Kidney capillary endothelial cell (primary cell): ENCODE measurements around the gene DNAJC10.
"Not testable (repeated sequence)": the region's sequence is repeated elsewhere in the genome, so short reads cannot be mapped to it uniquely, and the experiment has no call there.

ENCODE experiments used
- DNase-seq: peaks from one replicate; pipeline ENCODE4 v3.0.0-alpha.2; 2018; ENCODE audit warnings: low spot score

Gene DNAJC10, protein sequence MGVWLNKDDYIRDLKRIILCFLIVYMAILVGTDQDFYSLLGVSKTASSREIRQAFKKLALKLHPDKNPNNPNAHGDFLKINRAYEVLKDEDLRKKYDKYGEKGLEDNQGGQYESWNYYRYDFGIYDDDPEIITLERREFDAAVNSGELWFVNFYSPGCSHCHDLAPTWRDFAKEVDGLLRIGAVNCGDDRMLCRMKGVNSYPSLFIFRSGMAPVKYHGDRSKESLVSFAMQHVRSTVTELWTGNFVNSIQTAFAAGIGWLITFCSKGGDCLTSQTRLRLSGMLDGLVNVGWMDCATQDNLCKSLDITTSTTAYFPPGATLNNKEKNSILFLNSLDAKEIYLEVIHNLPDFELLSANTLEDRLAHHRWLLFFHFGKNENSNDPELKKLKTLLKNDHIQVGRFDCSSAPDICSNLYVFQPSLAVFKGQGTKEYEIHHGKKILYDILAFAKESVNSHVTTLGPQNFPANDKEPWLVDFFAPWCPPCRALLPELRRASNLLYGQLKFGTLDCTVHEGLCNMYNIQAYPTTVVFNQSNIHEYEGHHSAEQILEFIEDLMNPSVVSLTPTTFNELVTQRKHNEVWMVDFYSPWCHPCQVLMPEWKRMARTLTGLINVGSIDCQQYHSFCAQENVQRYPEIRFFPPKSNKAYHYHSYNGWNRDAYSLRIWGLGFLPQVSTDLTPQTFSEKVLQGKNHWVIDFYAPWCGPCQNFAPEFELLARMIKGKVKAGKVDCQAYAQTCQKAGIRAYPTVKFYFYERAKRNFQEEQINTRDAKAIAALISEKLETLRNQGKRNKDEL

DNA sequence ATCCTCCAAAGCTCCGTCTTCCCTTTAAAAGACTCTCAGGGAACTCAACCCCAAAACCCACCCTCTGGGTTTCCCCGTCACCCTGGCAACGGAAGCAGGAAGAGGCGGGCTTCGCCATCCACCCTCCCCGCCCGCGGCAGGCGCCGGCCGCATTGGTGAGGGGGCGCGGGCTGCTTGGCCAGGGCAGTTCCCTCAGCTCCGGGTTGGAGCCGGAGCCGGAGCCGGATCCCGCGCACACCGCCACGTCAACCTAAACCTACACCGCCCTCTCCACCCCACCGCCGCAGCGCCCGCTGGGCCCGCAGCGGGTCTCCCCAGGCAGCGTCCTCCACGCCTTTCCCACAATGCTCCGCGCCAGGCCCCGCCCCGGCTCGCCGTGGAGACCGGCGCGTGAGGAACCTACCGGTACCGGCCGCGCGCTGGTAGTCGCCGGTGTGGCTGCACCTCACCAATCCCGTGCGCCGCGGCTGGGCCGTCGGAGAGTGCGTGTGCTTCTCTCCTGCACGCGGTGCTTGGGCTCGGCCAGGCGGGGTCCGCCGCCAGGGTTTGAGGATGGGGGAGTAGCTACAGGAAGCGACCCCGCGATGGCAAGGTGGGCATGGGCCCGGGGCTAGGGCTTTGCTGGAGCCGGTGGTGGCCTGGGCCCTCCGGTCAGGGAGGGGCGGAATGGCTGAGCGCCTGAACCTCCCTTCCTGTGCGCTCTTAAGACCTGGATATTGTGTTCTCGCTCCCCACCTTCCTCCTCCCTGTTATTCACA lies at the start of gene DNAJC10:
TSS of gene DNAJC10 (plus strand) at position 366 of the 758 bp plus-strand sequence. CDS start 1,830 bp downstream, outside the sequence.
- peak; percentile 79 for DNase-seq

- DNase-seq, result no peak
Measured at GRCh38 chr2:182666674-182667314, 49.3 kb upstream of the DNAJC10 start.

DNA sequence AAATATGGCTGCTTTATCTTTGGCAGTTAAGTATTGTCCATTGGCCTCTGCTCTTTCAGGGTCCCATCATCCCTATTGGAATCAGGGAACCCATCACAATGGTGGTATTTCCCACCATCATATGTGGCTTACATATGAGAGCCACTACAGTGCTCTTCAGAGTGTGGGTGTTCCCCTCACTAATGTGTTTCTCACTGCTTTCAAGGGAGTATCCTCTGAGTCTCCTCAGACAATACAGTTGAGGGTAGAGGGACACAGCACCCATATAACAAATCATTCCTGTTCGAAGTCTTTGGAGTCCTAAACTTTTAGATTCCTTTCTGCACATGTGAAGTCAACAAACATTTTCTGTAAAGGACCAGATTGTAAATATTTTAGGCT lies 48.8 kb upstream of the DNAJC10 start:
- no peak for DNase-seq

- DNase-seq, result no peak
Measured at GRCh38 chr2:182668671-182669070, 47.4 kb upstream of the DNAJC10 start.

- no peak for DNase-seq
Measured at GRCh38 chr2:182672466-182673165, 43.4 kb upstream of the DNAJC10 start.

DNA sequence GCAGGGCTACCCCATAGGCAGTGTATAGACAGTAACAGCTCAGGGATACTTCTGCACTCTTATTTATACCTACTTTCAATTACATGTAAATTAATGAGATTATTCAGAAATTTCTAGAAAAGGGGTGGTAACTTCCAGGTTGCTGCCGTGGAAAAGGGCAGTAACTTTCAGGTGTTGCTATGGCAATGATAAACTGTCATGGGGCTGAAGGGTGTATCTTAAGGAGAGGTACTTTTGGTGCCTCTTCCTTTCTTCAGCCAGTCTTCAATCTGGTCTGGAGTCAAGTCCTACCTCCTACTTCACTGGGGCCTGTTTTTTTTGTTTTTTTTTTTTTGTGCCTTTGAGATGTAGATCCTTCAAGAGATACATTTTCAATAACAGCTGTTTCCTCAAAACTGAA lies 35.2 kb upstream of the DNAJC10 start:
- DNase-seq, result no peak

DNA sequence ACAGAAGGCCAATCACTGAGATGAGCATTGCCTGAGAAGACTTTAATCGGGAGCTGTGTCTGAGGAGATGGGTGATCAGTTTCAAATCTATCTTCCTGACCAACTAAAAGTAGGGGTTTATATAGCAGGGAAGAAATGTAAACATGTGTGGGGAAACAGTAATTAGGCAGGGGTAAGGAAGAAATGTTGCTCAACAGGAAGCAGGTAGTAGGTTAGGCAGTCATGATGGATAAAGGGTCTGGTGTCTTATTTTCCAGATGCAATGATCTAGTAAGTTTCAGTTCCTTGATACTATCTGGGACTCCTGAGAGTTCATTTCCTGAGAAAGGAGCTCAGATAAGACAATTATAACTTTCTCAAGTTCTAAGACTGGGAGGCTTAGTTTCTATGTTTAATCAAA lies 33.8 kb upstream of the DNAJC10 start:
- no peak for DNase-seq

DNA sequence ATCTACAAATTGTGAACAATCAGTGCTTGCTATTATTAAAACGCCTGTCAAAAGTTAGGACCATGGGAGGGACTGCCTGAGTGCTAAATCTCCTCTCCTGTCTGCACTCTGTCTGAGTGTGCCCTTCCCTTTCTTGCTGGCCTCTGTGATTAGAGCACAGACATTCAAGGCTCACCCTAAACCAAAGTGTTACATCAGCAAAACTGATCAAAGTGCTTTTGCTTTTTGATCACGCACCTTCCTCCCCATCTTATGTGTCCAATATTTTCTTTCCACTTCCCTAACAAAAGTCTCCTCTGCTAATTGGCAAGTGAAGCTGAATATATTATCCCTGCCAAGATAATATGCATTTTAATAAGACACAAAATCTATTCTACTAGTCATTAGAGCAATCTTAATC lies 30.5 kb upstream of the DNAJC10 start:
- DNase-seq, result no peak

DNA sequence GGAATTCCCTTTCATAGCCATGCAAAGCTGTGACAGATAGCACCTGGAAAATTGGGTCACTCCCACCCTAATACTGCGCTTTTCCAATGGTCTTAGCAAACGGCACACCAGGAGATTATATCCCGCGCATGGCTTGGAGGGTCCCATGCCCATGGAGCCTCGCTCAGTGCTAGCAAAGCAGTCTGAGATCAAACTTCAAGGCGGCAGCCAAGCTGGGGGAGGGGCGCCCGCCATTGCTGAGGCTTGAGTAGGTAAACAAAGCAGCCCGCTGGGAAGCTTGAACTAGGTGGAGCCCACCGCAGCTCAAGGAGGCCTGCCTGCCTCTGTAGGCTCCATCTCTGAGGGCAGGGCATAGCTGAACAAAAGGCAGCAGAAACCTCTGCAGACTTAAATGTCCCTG lies 29.3 kb upstream of the DNAJC10 start:
- DNase-seq, result not testable (repeated sequence)

- DNase-seq, result no peak
Measured at GRCh38 chr2:182694189-182694588, 21.9 kb upstream of the DNAJC10 start.

DNA sequence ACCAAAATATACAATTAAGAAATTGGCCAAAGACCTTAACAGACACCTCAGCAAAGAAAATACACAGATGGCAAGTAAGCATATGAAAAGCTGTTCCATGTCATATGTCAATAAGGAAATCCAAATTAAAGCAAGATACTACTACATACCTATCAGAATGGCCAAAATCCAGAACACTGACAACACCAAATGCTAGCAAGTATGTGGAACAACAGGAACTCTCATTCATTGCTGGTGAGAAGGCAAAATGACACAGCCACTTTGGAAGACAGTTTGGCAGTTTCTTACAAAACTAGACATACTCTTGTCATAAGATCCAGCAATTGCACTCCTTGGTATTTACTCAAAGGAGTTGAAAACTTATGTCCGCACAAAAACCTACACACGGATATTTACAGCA lies 20.3 kb upstream of the DNAJC10 start:
- DNase-seq, result no peak

DNA sequence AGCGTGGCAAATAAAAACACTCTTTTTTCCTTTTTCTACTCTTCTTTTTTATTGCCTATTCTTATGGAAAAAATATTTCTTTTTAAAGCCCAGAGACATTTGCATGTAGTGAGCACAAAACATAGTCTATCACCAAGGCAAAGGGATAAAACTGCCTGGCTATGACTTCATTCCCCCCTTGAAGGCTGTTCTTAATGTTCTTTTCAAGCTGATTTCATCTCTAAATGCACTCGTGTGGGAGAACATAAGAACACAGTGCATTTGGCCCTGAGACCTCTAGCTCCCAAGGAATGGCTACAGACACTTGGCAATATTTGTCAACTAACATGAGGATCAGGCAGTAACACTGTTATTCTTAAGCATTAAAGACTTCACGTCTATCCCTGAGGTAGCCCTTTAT lies 17.4 kb upstream of the DNAJC10 start:
- no peak for DNase-seq

DNA sequence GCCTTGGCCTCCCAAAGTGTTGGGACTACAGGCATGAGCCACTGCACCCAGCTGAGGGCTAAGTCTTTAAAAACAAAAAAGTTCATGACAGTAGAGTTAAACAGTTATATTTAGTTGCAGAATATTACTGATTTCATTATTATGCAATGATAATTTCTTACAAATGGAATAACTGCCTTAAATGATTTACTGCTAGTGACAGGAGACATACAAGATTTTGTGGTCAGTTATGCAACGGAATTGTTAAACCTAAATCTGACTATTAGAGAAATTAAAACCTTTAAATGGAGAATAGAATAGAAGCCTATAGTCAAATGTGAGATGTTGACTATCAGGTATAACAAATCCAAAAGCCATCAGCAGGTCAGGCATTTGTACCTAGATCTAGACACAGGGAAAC lies 10.3 kb upstream of the DNAJC10 start:
- DNase-seq, result no peak

- no peak for DNase-seq
Measured at GRCh38 chr2:182706751-182707150, 9.3 kb upstream of the DNAJC10 start.

- peak; percentile 4 for DNase-seq
Measured at GRCh38 chr2:182713601-182714000, 2.5 kb upstream of the DNAJC10 start.

DNA sequence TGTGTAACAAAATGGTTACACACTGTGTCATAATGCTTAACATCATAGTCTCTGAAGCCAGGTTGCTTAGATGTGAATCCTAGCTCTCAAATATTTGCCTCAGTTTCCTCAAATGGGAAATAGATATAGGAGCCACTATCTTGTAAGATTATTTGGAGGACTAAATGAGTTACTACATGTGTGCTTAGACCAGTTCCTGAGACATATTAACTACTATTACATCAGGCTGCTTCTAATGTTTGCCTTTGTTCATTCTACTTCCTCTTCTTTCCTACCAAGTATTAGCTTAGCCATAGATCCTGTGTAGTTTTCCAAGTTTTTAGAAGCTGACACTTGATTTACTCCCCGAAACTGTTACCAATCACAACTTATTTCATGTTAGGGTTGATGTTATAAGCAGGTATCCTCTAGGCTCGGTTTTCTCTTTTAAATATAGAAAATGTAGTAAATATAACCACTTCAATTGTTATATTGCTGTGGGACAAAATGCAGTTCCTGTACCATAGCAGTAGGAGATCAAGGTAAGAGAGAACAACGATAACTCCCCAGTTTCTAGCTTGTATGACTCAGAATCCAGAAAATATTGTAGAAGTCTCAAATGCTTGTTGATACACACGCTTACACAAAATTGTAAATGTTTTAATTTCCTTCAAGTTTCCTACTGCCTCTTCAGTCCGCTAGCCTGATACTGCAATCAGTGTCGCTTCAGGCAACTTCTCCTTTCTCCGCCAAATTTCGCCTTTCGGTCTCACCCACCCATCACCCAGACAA lies 751 bp upstream of the DNAJC10 start:
- peak; percentile 46 for DNase-seq

- no peak for DNase-seq
Measured at GRCh38 chr2:182716650-182716979, 558 bp downstream of the DNAJC10 start.

DNA sequence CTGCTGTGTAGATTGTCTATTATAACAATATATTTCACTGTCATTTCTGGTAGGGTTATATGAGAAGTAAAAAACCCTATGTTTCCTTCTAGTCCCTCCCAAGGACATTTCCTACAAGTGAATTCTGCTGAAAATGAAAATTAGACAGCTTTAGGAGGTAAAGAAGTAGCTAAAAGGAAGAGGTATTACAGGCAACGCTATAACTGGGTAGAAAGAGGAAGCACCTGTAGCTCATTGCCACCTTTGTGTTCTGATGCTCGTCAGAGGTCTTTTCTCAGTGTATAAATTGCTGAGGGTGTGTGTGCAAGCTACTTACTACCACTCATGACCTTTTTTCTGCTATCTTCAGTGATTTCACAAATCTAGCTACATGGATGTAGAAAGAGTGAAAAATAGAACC lies 1.4 kb downstream of the DNAJC10 start:
- DNase-seq, result peak; percentile 2

DNA sequence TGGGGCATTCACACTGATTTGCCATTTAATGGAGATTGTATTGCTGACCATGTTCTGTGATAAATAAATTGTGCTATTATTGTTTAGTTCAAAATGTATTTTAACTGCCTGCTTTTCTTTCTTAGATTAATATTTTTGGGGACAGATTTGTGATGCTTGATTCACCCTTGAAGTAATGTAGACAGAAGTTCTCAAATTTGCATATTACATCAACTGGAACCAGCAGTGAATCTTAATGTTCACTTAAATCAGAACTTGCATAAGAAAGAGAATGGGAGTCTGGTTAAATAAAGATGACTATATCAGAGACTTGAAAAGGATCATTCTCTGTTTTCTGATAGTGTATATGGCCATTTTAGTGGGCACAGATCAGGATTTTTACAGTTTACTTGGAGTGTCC lies 1.8 kb downstream of the DNAJC10 start:
- DNase-seq, result no peak

GRCh38 chr2:182718459-182718858 lies 2.4 kb downstream of the DNAJC10 start:
- no peak for DNase-seq

GRCh38 chr2:182719116-182719515 lies 3.1 kb downstream of the DNAJC10 start:
- DNase-seq, result not testable (repeated sequence)
